HL-60 (cell line): ENCODE data around the gene ARL5C.

Experiments
- DNase-seq, 2 experiments: peaks; one replicate each; pipeline ENCODE4 v3.0.0-alpha.2; 2010 to 2020; ENCODE audit warnings: low read depth in 1 of 2, low spot score in 1 of 2
- H3K27ac ChIP-seq: fragments of 250-450 bp; sonication (Bioruptor Pico); replicated peaks from 2 replicates; pipeline ENCODE4 v1.5.1; 2020; ENCODE audit warnings: mild to moderate bottlenecking, moderate library complexity
- H3K27me3 ChIP-seq: fragments of 250-450 bp; sonication (Bioruptor Pico); 2 replicates; pipeline ENCODE4 v1.5.1; 2021; ENCODE audit warnings: mild to moderate bottlenecking, moderate library complexity; ENCODE audit not compliant: insufficient read depth, poor library complexity, severe bottlenecking
- H3K4me3 ChIP-seq: replicated peaks from 2 replicates; pipeline ENCODE4 v1.5.1; 2011; ENCODE audit warnings: mild to moderate bottlenecking, control low read depth, low read length; ENCODE audit not compliant: insufficient read depth
- GABPA ChIP-seq: IDR thresholded peaks from 2 replicates; pipeline ENCODE4 v1.6.1; 2012; ENCODE audit warnings: low read depth
- POLR2AphosphoS5 ChIP-seq: IDR thresholded peaks from 2 replicates; pipeline ENCODE4 v1.6.1; 2012; ENCODE audit warnings: low read depth
- SPI1 ChIP-seq: IDR thresholded peaks from 2 replicates; pipeline ENCODE4 v1.6.1; 2012; ENCODE audit warnings: low read depth, mild to moderate bottlenecking, borderline replicate concordance
- TF ChIP-seq, protein P1 (sequence below): IDR thresholded peaks from one replicate; pipeline ENCODE4 v1.5.1; 2011; ENCODE audit warnings: low read length, control low read depth, inconsistent platforms; ENCODE audit not compliant: insufficient read depth
- TF ChIP-seq, protein P2 (sequence below): IDR thresholded peaks from 2 replicates; pipeline ENCODE4 v1.6.1; 2012; ENCODE audit warnings: low read depth; ENCODE audit not compliant: insufficient replicate concordance

The ARL5C gene

DNA sequence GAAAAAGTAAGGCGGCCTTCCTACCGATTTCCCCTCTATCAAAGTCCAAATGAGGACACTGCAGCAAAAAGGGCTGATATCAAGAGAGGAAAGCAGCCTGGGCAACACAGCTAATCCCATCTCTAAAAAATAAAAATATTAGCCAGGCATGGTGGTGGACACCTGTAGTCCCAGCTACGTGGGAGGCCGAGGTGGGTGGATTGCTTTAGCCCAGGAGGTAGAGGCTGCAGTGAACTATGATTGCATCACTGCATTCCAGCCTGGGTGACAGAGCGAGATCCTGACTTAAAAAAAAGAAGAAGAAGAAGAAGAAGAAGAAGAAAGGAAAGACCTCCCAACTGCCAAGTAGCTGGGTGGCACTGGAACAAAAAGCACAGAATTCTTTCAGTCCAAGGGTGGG, 17.1 kb upstream of the ARL5C start:
- no peak overlapping the region for H3K4me3 ChIP-seq
- H3K27ac ChIP-seq: no peak overlapping the region
- TF ChIP-seq POLR2AphosphoS5: no peak
- TF ChIP-seq SPI1: no peak
- TF ChIP-seq, protein P1, sequence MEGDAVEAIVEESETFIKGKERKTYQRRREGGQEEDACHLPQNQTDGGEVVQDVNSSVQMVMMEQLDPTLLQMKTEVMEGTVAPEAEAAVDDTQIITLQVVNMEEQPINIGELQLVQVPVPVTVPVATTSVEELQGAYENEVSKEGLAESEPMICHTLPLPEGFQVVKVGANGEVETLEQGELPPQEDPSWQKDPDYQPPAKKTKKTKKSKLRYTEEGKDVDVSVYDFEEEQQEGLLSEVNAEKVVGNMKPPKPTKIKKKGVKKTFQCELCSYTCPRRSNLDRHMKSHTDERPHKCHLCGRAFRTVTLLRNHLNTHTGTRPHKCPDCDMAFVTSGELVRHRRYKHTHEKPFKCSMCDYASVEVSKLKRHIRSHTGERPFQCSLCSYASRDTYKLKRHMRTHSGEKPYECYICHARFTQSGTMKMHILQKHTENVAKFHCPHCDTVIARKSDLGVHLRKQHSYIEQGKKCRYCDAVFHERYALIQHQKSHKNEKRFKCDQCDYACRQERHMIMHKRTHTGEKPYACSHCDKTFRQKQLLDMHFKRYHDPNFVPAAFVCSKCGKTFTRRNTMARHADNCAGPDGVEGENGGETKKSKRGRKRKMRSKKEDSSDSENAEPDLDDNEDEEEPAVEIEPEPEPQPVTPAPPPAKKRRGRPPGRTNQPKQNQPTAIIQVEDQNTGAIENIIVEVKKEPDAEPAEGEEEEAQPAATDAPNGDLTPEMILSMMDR: no peak
- TF ChIP-seq, protein P2, sequence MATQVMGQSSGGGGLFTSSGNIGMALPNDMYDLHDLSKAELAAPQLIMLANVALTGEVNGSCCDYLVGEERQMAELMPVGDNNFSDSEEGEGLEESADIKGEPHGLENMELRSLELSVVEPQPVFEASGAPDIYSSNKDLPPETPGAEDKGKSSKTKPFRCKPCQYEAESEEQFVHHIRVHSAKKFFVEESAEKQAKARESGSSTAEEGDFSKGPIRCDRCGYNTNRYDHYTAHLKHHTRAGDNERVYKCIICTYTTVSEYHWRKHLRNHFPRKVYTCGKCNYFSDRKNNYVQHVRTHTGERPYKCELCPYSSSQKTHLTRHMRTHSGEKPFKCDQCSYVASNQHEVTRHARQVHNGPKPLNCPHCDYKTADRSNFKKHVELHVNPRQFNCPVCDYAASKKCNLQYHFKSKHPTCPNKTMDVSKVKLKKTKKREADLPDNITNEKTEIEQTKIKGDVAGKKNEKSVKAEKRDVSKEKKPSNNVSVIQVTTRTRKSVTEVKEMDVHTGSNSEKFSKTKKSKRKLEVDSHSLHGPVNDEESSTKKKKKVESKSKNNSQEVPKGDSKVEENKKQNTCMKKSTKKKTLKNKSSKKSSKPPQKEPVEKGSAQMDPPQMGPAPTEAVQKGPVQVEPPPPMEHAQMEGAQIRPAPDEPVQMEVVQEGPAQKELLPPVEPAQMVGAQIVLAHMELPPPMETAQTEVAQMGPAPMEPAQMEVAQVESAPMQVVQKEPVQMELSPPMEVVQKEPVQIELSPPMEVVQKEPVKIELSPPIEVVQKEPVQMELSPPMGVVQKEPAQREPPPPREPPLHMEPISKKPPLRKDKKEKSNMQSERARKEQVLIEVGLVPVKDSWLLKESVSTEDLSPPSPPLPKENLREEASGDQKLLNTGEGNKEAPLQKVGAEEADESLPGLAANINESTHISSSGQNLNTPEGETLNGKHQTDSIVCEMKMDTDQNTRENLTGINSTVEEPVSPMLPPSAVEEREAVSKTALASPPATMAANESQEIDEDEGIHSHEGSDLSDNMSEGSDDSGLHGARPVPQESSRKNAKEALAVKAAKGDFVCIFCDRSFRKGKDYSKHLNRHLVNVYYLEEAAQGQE: no peak
- TF ChIP-seq GABPA: no peak
- DNase-seq: no peak
- no peaks in the 10 kb centered on the region for H3K27me3 ChIP-seq

DNA sequence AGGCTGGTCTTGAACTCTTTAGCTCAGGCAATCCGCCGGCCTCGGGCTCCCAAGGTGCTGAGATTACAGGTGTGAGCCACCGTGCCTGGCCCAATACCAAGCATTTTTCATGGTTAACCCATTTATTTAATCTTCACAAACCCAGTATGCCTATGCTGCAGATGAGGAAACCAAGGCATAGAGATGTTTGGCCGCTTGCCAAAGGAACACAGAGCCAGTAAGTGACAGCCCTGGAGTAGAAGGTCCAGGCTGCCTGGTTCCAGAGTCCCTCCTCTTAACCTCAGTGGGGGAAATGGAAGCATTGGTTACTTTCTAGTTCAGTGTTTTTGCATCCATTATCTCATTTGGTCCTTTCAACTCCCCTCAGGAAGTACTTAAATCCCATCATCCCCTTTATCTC, 15.3 kb upstream of the ARL5C start:
- H3K27me3 ChIP-seq: no peaks in the 10 kb centered on the region
- no peak overlapping the region for H3K27ac ChIP-seq
- no peak overlapping the region for H3K4me3 ChIP-seq
- TF ChIP-seq GABPA: no peak
- no peak for TF ChIP-seq POLR2AphosphoS5
- TF ChIP-seq, protein P1: no peak
- no peak for TF ChIP-seq SPI1
- TF ChIP-seq, protein P2: no peak
- no peak for DNase-seq

DNA sequence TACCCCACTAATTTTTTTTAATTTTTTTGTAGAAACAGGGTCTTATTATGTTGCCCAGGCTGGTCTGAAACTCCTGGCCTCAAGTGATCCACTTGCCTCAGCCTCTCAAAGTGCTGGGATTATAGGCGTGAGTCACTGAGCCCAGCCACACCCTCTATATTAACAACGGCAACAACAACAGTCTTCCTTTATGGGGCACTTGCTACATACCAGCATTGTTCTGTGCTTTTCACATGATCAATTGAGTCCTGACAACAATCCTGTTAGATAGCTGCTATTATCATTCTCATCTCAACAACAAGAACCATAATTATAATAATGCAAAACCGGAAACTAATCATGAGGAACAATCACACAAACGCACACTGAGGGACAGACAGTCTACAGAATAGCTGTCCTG, 12.6 kb upstream of the ARL5C start:
- TF ChIP-seq POLR2AphosphoS5 (no peak), SPI1 (no peak), GABPA (no peak)
- TF ChIP-seq, protein P2: no peak
- TF ChIP-seq, protein P1: no peak
- H3K4me3 ChIP-seq: no peak overlapping the region
- H3K27me3 ChIP-seq: no peaks in the 10 kb centered on the region
- H3K27ac ChIP-seq: no peak overlapping the region
- DNase-seq: no peak
